HepG2 (cell line): ENCODE data around the gene ZBED3. TPM values are rescaled to one million over a fixed set of nuclear protein-coding genes. Genes with fewer than 3 reads are reported as not detected.

Experiments used
- ATAC-seq: fragments of 200-7000 bp; cut with Tn5 transposase; 3 replicates; pipeline ENCODE4 v1.9.1; 2020; ENCODE audit warnings: mild to moderate bottlenecking, moderate library complexity
- BruUV-seq: library from RNA; stranded (reverse); fragments of 400-500 nt; replicated peaks from 2 replicates; lab custom pipeline; 2021; lab: Mats Ljungman, UMichigan
- CTCF ChIA-PET: fragments of 300-600 bp; formaldehyde crosslinking; extraction: SDS; loops from one replicate; lab custom pipeline; 2021; ENCODE audit warnings: low total read pairs, inconsistent platforms, low intra/inter-chr PET ratio; lab: Yijun Ruan, JAX
- POLR2A ChIA-PET: fragments of 350-600 bp; sonication (Branson Sonifier 250); formaldehyde crosslinking; loops from one replicate; lab custom pipeline; 2020; ENCODE audit warnings: antibody characterized with exemption, inconsistent platforms; lab: Yijun Ruan, JAX
- DNase-seq: peaks from one replicate; pipeline ENCODE4 v3.0.0-alpha.2; 2015; ENCODE audit warnings: low spot score
- FAIRE-seq: peaks from 3 replicates; lab custom pipeline; 2011; peaks lifted over from hg19 to GRCh38; lab: Jason Lieb, UNC
- H2AFZ ChIP-seq: one replicate; pipeline ENCODE4 v1.6.1; 2011; ENCODE audit warnings: low read length, inconsistent platforms
- H3K27ac ChIP-seq: fragments of 300-600 bp; 3 replicates; pipeline ENCODE4 v1.8.0; 2011; ENCODE audit warnings: mixed run types, mild to moderate bottlenecking, mixed read lengths, low read length, inconsistent platforms; ENCODE audit not compliant: insufficient read depth; ENCODE audit errors: extremely low read length
- H3K27me3 ChIP-seq, 2 experiments: fragments of 200-600 bp in 1 of 2; 2 replicates in 1 of 2; 3 replicates in 1 of 2; pipeline versions ENCODE4 v1.6.0 to v1.8.0; 2011; ENCODE audit warnings: low read length in 2 of 2, mild to moderate bottlenecking in 2 of 2, moderate library complexity in 2 of 2, inconsistent platforms in 1 of 2; ENCODE audit not compliant: insufficient read depth in 2 of 2, control insufficient read depth in 1 of 2
- H3K36me3 ChIP-seq, 2 experiments: fragments of 200-600 bp in 1 of 2; replicated peaks in 1 of 2; 2 replicates in 1 of 2; 3 replicates in 1 of 2; pipeline versions ENCODE4 v1.5.1 to v1.8.0; 2011; ENCODE audit warnings: low read length in 2 of 2, inconsistent platforms in 1 of 2; ENCODE audit not compliant: insufficient read depth in 2 of 2, control insufficient read depth in 1 of 2
- H3K4me1 ChIP-seq: 2 replicates; pipeline ENCODE4 v1.5.1; 2012; ENCODE audit warnings: low read length, inconsistent platforms; ENCODE audit not compliant: insufficient read depth
- H3K4me2 ChIP-seq: 2 replicates; pipeline ENCODE4 v1.6.0; 2011; ENCODE audit warnings: low read depth, low read length, inconsistent platforms
- H3K4me3 ChIP-seq, 3 experiments: fragments of 200-600 bp in 1 of 3; sonication (generic), shearing (Covaris generic) in 1 of 3; replicated peaks in 1 of 3; 2 replicates each; pipeline ENCODE4 v1.5.1; 2011 to 2016; ENCODE audit warnings: low read length in 3 of 3, inconsistent platforms in 2 of 3, low read depth in 2 of 3, mild to moderate bottlenecking in 2 of 3, control low read depth in 1 of 3, mixed read lengths in 1 of 3; ENCODE audit not compliant: insufficient read depth in 1 of 3
- H3K79me2 ChIP-seq: one replicate; pipeline ENCODE4 v1.6.1; 2011; ENCODE audit warnings: low read length, inconsistent platforms; ENCODE audit not compliant: insufficient read depth
- H3K9ac ChIP-seq: 2 replicates; pipeline ENCODE4 v1.6.0; 2011; ENCODE audit warnings: mild to moderate bottlenecking, low read depth, low read length, inconsistent platforms; ENCODE audit not compliant: insufficient read depth
- H3K9me3 ChIP-seq: 2 replicates; pipeline ENCODE4 v1.5.1; 2012; ENCODE audit warnings: mild to moderate bottlenecking, low read length
- H4K20me1 ChIP-seq: 2 replicates; pipeline ENCODE4 v1.6.0; 2011; ENCODE audit warnings: inconsistent platforms, mild to moderate bottlenecking, low read length, moderate library complexity; ENCODE audit not compliant: insufficient read depth
- ARID5B ChIP-seq: IDR thresholded peaks from 2 replicates; pipeline ENCODE4 v1.4.0; 2020; ENCODE audit warnings: mild to moderate bottlenecking, missing genetic modification reagents
- CEBPB ChIP-seq: IDR thresholded peaks from 2 replicates; pipeline ENCODE4 v1.6.1; 2011; ENCODE audit warnings: low read depth, low read length, improper control_type of control experiment, borderline replicate concordance
- ELF3 ChIP-seq: IDR thresholded peaks from 2 replicates; pipeline ENCODE4 v1.6.1; 2016; ENCODE audit warnings: missing genetic modification reagents, missing compliant biosample characterization
- HNF1A ChIP-seq, 2 experiments: sonication (generic) in 1 of 2; formaldehyde crosslinking in 1 of 2; IDR thresholded peaks; 2 replicates each; pipeline versions ENCODE4 v1.4.0 to v1.6.1; 2016 to 2020; ENCODE audit warnings: borderline replicate concordance in 1 of 2, low read depth in 1 of 2, mild to moderate bottlenecking in 1 of 2, missing genetic modification reagents in 1 of 2
- HNF4A ChIP-seq: sonication (generic); formaldehyde crosslinking; IDR thresholded peaks from 2 replicates; pipeline ENCODE4 v1.4.0; 2020; ENCODE audit warnings: missing genetic modification reagents
- MAFF ChIP-seq: IDR thresholded peaks from 2 replicates; pipeline ENCODE4 v1.6.1; 2011; ENCODE audit warnings: low read depth, low read length, improper control_type of control experiment
- MAFK ChIP-seq, 2 experiments: IDR thresholded peaks in 1 of 2; conservative IDR thresholded peaks in 1 of 2; 2 replicates each; pipeline ENCODE4 v1.6.1; 2011; ENCODE audit warnings: improper control_type of control experiment in 2 of 2, low read length in 2 of 2
- ZNF709 ChIP-seq: sonication (generic); formaldehyde crosslinking; IDR thresholded peaks from 2 replicates; pipeline ENCODE4 v1.5.0; 2020; ENCODE audit warnings: mild to moderate bottlenecking, missing genetic modification reagents
- WGBS: methylation state at CpG from one replicate; pipeline ENCODE4 v1.1.6; 2017; ENCODE audit warnings: low lambda C conversion rate; 5-methylcytosine and 5-hydroxymethylcytosine counted together
- in situ Hi-C: cut with HindIII; loops from 2 replicates; pipeline ENCODE4 v1.10.0; 2017; ENCODE audit warnings: low pct_unique_long_range_greater_than_20kb; ENCODE audit not compliant: extremely low pct_ligation_motif_present
- intact Hi-C: fragments of 100-400 bp; cut with micrococcal nuclease; formaldehyde crosslinking; loops from one replicate; pipeline ENCODE4 v1.10.0; 2022; ENCODE audit not compliant: unreplicated experiment
- polyA plus RNA-seq, 8 experiments: library from polyadenylated mRNA; depleted of rRNA in 3 of 8; stranded (reverse) in 7 of 8; unstranded in 1 of 8; fragments of >200 nt; fragmentation: Illumina TruSeq in 4 of 8; extraction: Trizol in 4 of 8; gene quantifications; 2 replicates each; pipeline versions ENCODE4 v1.2.1 to v1.2.3, GENCODE V29; 2011 to 2016; ENCODE audit warnings: low read depth in 4 of 8, missing spikeins in 1 of 8, mixed read lengths in 1 of 8; ENCODE audit not compliant: insufficient read depth in 1 of 8
- total RNA-seq, 5 experiments: library from RNA; depleted of rRNA; stranded (reverse); fragments of >200 nt; fragmentation: Illumina TruSeq; extraction: Trizol; gene quantifications; 2 replicates each; pipeline ENCODE4 v1.2.3, GENCODE V29; 2016; ENCODE audit warnings: low read depth in 1 of 5

ZBED3 gene
- total and polyA plus RNA-seq, 2 of the 13 experiments (the other 11 are each of a cell fraction or from before 2014, with no cell fraction given) = 2.3 to 8.1 TPM

- in situ Hi-C loops = no loop called here
Measured at GRCh38 chr5:77024490-77024889, 62.6 kb downstream of the ZBED3 start.

GRCh38 chr5:77022511-77023417, 64.3 kb downstream of the ZBED3 start:
- FAIRE-seq = no peak
- H3K9ac ChIP-seq = no peak overlapping the region
- intact Hi-C loops (no loop called here), in situ Hi-C loops (no loop called here)
- no peaks in the 10 kb centered on the region for H4K20me1 ChIP-seq
- ChIA-PET CTCF (no interaction called here), POLR2A (no interaction called here)
- H3K4me1 ChIP-seq = peaks cover 11% of the 10 kb centered on the region
- 22% methylated on average over 7 of the region's 7 CpGs for WGBS
- H3K36me3 ChIP-seq = no peaks in the 10 kb centered on the region
- no peaks in the 10 kb centered on the region for H3K9me3 ChIP-seq
- peak; percentile 48; the same call in 1 of the 3 replicates for ATAC-seq
- H3K79me2 ChIP-seq = no peaks in the 10 kb centered on the region
- no peak overlapping the region for H2AFZ ChIP-seq
- H3K4me2 ChIP-seq = no peak overlapping the region; the same call in 1 of the 2 replicates
- peak; percentile 18 for DNase-seq
- no peak overlapping the region for H3K27ac ChIP-seq
- H3K27me3 ChIP-seq = no peaks in the 10 kb centered on the region; a peak in 1 of 5 replicates
- BruUV-seq = no TSS peak
- H3K4me3 ChIP-seq = peak overlapping the region in 1 of 3 experiments; percentile 19; a peak in 1 of 6 replicates
- 0 out of 2 replicates have a peak, but pooled peaks have one; percentile 14 for TF ChIP-seq ARID5B
- peak; percentile 60 for TF ChIP-seq HNF4A (CRISPR knock-in tag)
- TF ChIP-seq ZNF709 = no peak
- no peak for TF ChIP-seq HNF1A (IDR thresholded peaks at IDR 0.05; ENCODE audit: low read depth)
- no peak for TF ChIP-seq HNF1A (CRISPR knock-in tag; IDR thresholded peaks at IDR 0.05; ENCODE audit: borderline replicate concordance)
- peak; percentile 37; the same call in 1 of the 2 replicates for TF ChIP-seq CEBPB

More at GRCh38 chr5:77024490-77024889, 62.6 kb downstream of the ZBED3 start:
- intact Hi-C loops = no loop called here
- TF ChIP-seq MAFK (conservative IDR thresholded peaks at IDR 0.05 in 1 of 2, IDR thresholded peaks at IDR 0.05 in 1 of 2; ENCODE audit: low read length in 2 of 2) (peak; percentile 74 to 89), ELF3 (CRISPR knock-in tag) (no peak), MAFF (peak; percentile 68)
- 50% methylated on average over 1 of the region's 1 CpG for WGBS
- Histone ChIP-seq H3K9ac (no peak overlapping the region), H3K4me2 (no peak overlapping the region), H3K27me3 (no peaks in the 10 kb centered on the region; a peak in 1 of 5 replicates), H3K36me3 (no peaks in the 10 kb centered on the region), H3K9me3 (peaks cover 10% of the 10 kb centered on the region; the same call in 1 of the 2 replicates), H2AFZ (no peak overlapping the region), H3K4me3 (no peak overlapping the region), H4K20me1 (no peaks in the 10 kb centered on the region), H3K79me2 (no peaks in the 10 kb centered on the region), H3K4me1 (peaks cover 12% of the 10 kb centered on the region), H3K27ac (no peak overlapping the region)
- FAIRE-seq (no peak), DNase-seq (no peak), ATAC-seq (no peak)
- POLR2A ChIA-PET = no interaction called here
- BruUV-seq = no TSS peak
- CTCF ChIA-PET = no interaction called here
